Erythroblast (primary cell): ENCODE measurements around the gene CAMSAP1.

Experiments
- GATA1 ChIP-seq: IDR thresholded peaks from 2 replicates; pipeline ENCODE4 v1.6.1; 2011; ENCODE audit warnings: low read depth, mild to moderate bottlenecking, control low read depth, low read length, moderate library complexity
- POLR2A ChIP-seq: IDR thresholded peaks from 2 replicates; pipeline ENCODE4 v1.6.1; 2011; ENCODE audit warnings: mild to moderate bottlenecking, low read length

- TF ChIP-seq POLR2A: no peak
- TF ChIP-seq GATA1: no peak
Observed at GRCh38 chr9:135826188-135826545, 81.2 kb downstream of the CAMSAP1 start.
